ENCODE data around the gene LRRC3.

The LRRC3 gene

DNA sequence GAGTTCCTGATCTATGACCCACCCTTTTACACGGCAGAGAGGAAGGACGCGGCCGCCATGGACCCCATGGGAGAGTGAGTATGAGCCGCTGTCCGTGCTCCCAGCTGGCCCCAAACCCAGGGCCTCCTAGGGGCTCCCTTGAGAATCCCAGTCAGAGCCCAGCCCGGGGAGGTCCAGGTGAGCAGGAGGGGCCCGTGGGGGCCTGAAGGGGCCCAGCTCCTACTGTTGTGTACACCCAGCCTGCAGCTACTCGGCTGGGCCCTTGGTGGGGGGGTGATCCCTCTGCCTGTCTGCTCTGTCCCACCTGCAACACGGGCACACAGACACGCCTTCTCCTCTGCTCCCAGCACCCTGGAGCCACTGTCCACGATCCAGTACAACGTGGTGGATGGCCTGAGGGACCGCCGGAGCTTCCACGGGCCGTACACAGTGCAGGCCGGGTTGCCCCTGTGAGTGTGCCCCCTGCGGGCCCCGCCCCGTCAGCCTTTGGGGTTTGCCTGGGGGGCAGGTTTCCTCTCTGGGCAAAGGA lies 28.6 kb upstream of the LRRC3 start:
- no peak overlapping the region for H3K4me3 ChIP-seq (ENCODE audit: low read depth, low read length)
- in situ Hi-C loops (cut with HindIII; ENCODE audit: low pct_ligation_motif_present, low sequenced_read_pairs) = no loop called here
- no peaks in the 10 kb centered on the region for H3K27me3 ChIP-seq (replicated peaks)
- H3K36me3 ChIP-seq (replicated peaks) = no peaks in the 10 kb centered on the region
- no peak for DNase-seq
- H3K27ac ChIP-seq = no peak overlapping the region
- TF ChIP-seq CTCF (IDR thresholded peaks at IDR 0.05; ENCODE audit: low read depth, low read length, missing control alignments) = no peak

- no peaks in the 10 kb centered on the region for H3K27me3 ChIP-seq (replicated peaks)
- no peak overlapping the region for H3K27ac ChIP-seq
- no peak overlapping the region for H3K4me3 ChIP-seq (ENCODE audit: low read depth, low read length)
- TF ChIP-seq CTCF (IDR thresholded peaks at IDR 0.05; ENCODE audit: low read depth, low read length, missing control alignments) = no peak
- in situ Hi-C loops (cut with HindIII; ENCODE audit: low pct_ligation_motif_present, low sequenced_read_pairs) = no loop called here
- no peak for DNase-seq
- no peaks in the 10 kb centered on the region for H3K36me3 ChIP-seq (replicated peaks)
These were observed 27.8 kb upstream of the LRRC3 start for GRCh38 chr21:44427241-44428120.

DNA sequence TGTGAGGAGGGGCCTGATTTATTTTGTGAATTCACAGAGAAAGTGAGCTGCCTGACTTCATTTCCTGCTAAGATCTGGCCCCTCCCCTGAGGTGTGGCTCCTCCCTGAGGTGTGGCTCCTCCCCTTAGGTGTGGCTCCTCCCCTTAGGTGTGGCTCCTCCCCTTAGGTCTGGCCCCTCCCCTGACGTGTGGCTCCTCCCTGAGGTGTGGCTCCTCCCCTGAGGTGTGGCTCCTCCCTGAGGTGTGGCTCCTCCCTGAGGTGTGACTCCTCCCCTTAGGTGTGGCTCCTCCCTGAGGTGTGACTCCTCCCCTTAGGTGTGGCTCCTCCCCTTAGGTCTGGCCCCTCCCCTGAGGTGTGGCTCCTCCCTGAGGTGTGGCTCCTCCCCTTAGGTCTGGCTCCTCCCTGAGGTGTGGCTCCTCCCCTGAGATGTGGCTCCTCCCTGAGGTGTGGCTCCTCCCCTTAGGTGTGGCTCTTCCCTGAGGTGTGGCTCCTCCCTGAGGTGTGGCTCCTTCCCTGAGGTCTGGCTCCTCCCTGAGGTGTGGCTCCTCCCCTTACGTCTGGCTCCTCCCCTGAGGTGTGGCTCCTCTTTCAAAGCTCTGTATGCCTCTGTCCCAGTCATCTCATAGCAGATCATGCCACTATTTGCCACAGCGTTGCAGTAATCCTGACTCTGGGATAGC lies 26.9 kb upstream of the LRRC3 start:
- H3K36me3 ChIP-seq (replicated peaks) = no peaks in the 10 kb centered on the region
- DNase-seq = no peak
- in situ Hi-C loops (cut with HindIII; ENCODE audit: low pct_ligation_motif_present, low sequenced_read_pairs) = no loop called here
- no peak overlapping the region for H3K27ac ChIP-seq
- no peak overlapping the region for H3K4me3 ChIP-seq (ENCODE audit: low read depth, low read length)
- no peaks in the 10 kb centered on the region for H3K27me3 ChIP-seq (replicated peaks)
- no peak for TF ChIP-seq CTCF (IDR thresholded peaks at IDR 0.05; ENCODE audit: low read depth, low read length, missing control alignments)

GRCh38 chr21:44429894-44430293 lies 25.4 kb upstream of the LRRC3 start:
- Histone ChIP-seq H3K27ac (no peak overlapping the region), H3K4me3 (ENCODE audit: low read depth, low read length) (no peak overlapping the region), H3K36me3 (replicated peaks) (no peaks in the 10 kb centered on the region), H3K27me3 (replicated peaks) (no peaks in the 10 kb centered on the region)
- no peak for TF ChIP-seq CTCF (IDR thresholded peaks at IDR 0.05; ENCODE audit: low read depth, low read length, missing control alignments)
- no peak for DNase-seq
- in situ Hi-C loops (cut with HindIII; ENCODE audit: low pct_ligation_motif_present, low sequenced_read_pairs) = no loop called here

- Histone ChIP-seq H3K36me3 (replicated peaks) (no peaks in the 10 kb centered on the region), H3K4me3 (ENCODE audit: low read depth, low read length) (no peak overlapping the region), H3K27me3 (replicated peaks) (no peaks in the 10 kb centered on the region), H3K27ac (no peak overlapping the region)
- no peak for DNase-seq
- in situ Hi-C loops (cut with HindIII; ENCODE audit: low pct_ligation_motif_present, low sequenced_read_pairs) = no loop called here
- no peak for TF ChIP-seq CTCF (IDR thresholded peaks at IDR 0.05; ENCODE audit: low read depth, low read length, missing control alignments)
These were observed 24.0 kb upstream of the LRRC3 start for GRCh38 chr21:44431300-44431699.
